HAP-1 (cell line): Measurements from ENCODE around the gene DAB2.

ENCODE experiments used
- DNase-seq, 2 experiments: peaks; one replicate each; pipeline ENCODE4 v3.0.0-alpha.2; 2016 to 2020; ENCODE audit warnings: low spot score in 2 of 2
- H3K27me3 ChIP-seq: fragments of 250-450 bp; sonication (Bioruptor Pico); 2 replicates; pipeline ENCODE4 v1.5.1; 2020; ENCODE audit warnings: low read depth, mild to moderate bottlenecking, moderate library complexity
- H3K36me3 ChIP-seq: fragments of 250-450 bp; sonication (Bioruptor Pico); replicated peaks from 2 replicates; pipeline ENCODE4 v1.5.1; 2020; ENCODE audit warnings: mild to moderate bottlenecking
- H3K4me1 ChIP-seq: fragments of 250-450 bp; sonication (Bioruptor Pico); 2 replicates; pipeline ENCODE4 v1.5.1; 2020; ENCODE audit warnings: mild to moderate bottlenecking
- H3K4me3 ChIP-seq: fragments of 250-450 bp; sonication (Bioruptor Pico); 2 replicates; pipeline ENCODE4 v1.5.1; 2020; ENCODE audit warnings: mild to moderate bottlenecking, moderate library complexity
- H3K9me3 ChIP-seq: fragments of 250-450 bp; sonication (Bioruptor Pico); 2 replicates; pipeline ENCODE4 v1.5.1; 2020; ENCODE audit warnings: mild to moderate bottlenecking, moderate library complexity
- in situ Hi-C: fragments of 300-500 bp; cut with MboI; formaldehyde crosslinking; loops from 3 replicates; pipeline ENCODE4 v1.14.3; 2020; ENCODE audit warnings: low sequenced_read_pairs, inconsistent platforms, mixed read lengths

DAB2 gene

GRCh38 chr5:39422728-39423285 is 2.0 kb downstream of the DAB2 start:
- Histone ChIP-seq H3K4me1 (peaks cover 22% of the 10 kb centered on the region), H3K9me3 (no peaks in the 10 kb centered on the region), H3K27me3 (no peaks in the 10 kb centered on the region), H3K36me3 (no peaks in the 10 kb centered on the region), H3K4me3 (no peak overlapping the region)
- no peak for DNase-seq
- in situ Hi-C loops, result no loop called here

- no peak overlapping the region for H3K4me3 ChIP-seq
- no peaks in the 10 kb centered on the region for H3K27me3 ChIP-seq
- peaks cover 17% of the 10 kb centered on the region for H3K4me1 ChIP-seq
- no peaks in the 10 kb centered on the region for H3K9me3 ChIP-seq
- no peaks in the 10 kb centered on the region for H3K36me3 ChIP-seq
- DNase-seq, result no peak
- in situ Hi-C loops, result no loop called here
These were observed 2.7 kb downstream of the DAB2 start for GRCh38 chr5:39422036-39422606.

- Histone ChIP-seq H3K4me1 (peaks cover 11% of the 10 kb centered on the region), H3K4me3 (no peak overlapping the region)
- in situ Hi-C loops, result no loop called here
These were observed 4.2 kb downstream of the DAB2 start for GRCh38 chr5:39420482-39421145.

DNA sequence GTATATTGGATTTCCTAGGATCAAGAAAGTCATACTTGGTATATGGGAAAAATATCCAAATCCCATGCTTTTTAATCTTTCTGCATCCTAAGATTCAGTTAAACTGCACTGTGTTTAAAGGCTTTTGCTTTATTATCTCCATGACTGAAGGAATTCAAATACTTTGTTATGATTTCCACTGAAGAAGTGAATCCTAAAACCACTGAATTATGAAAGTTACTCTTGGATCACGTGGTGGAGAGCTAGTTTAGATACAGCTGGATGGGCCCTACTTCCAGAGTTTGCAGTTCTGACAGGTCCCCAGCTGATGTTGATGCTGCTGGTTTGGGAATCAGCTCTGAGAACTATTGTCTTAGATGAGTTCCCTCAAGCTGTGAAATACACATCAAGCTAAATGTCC is 5.0 kb downstream of the DAB2 start:
- Histone ChIP-seq H3K4me3 (no peak overlapping the region), H3K9me3 (no peaks in the 10 kb centered on the region), H3K4me1 (peaks cover 10% of the 10 kb centered on the region), H3K27me3 (no peaks in the 10 kb centered on the region), H3K36me3 (no peaks in the 10 kb centered on the region)
- no peak for DNase-seq
- in situ Hi-C loops, result no loop called here

More at GRCh38 chr5:39420482-39421145, 4.2 kb downstream of the DAB2 start:
- H3K36me3 ChIP-seq, result no peaks in the 10 kb centered on the region
- no peaks in the 10 kb centered on the region for H3K9me3 ChIP-seq
- no peaks in the 10 kb centered on the region for H3K27me3 ChIP-seq
- no peak for DNase-seq

DNA sequence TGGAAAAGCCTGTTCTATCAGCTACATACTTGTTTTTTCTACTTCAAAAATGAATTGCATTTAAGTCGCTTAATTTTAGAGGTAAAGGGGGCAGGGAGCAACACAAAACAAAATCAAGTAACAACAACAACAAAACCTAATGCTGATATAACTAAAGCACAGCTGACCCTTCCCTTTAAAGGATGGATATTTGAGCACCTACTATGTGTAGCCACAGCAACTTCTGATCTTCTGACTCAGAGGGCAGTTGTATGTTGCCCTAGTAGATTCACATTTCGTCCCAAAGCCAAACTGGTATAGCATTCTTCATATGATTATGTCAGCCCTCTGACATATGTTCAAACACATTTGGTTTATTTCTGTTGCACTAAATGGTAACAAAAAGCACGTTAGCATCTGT is 6.8 kb downstream of the DAB2 start:
- Histone ChIP-seq H3K36me3 (no peaks in the 10 kb centered on the region), H3K9me3 (no peaks in the 10 kb centered on the region), H3K4me3 (no peak overlapping the region), H3K27me3 (no peaks in the 10 kb centered on the region), H3K4me1 (peaks cover 6% of the 10 kb centered on the region; the same call in 1 of the 2 replicates)
- in situ Hi-C loops, result no loop called here
- no peak for DNase-seq

- no peak for DNase-seq
- Histone ChIP-seq H3K36me3 (no peaks in the 10 kb centered on the region), H3K4me1 (peaks cover 6% of the 10 kb centered on the region; the same call in 1 of the 2 replicates), H3K9me3 (no peaks in the 10 kb centered on the region), H3K4me3 (no peak overlapping the region), H3K27me3 (no peaks in the 10 kb centered on the region; the same call in 1 of the 2 replicates)
- in situ Hi-C loops, result no loop called here
These were observed 9.6 kb downstream of the DAB2 start for GRCh38 chr5:39415201-39415600.

DNA sequence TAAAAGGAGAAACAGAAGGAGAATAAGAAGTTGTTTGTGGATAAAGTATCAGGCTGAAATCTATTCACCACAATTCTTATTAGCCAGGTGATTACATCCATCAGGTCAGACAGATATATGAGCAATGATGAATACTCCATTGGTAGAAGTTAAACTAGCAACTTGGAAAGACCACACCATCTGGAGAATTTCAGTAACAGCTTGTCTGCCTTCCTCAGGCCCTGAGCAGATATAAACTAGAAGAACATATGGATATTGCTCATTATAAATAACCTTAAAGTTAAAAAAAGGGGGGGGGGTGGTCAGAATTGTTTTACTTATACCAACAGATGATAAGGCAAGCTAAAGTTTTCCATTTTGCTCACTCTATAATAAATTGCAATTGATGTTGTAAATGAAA is 10.4 kb downstream of the DAB2 start:
- Histone ChIP-seq H3K27me3 (no peaks in the 10 kb centered on the region; the same call in 1 of the 2 replicates), H3K36me3 (no peaks in the 10 kb centered on the region), H3K4me1 (peaks cover 6% of the 10 kb centered on the region; the same call in 1 of the 2 replicates), H3K9me3 (no peaks in the 10 kb centered on the region), H3K4me3 (no peak overlapping the region)
- in situ Hi-C loops, result no loop called here
- DNase-seq, result no peak

DNA sequence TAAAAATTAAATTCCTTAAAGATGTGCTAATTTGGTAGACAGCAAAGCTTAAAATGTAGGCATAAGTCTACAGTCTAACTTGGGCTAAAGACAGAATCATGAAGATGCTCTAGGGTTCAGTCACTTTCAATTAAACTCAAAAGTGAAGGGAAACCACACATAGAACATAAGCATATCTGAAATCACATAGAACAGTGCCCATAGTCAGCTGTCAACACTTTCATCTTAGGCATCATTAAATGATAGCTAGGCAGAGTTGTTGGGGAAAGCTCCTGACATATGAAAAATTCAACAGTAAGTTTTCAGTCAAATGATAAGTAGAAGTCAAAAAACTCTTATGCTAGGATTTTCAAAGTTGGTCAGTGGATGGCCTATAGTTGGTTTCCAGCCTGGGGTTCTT is 11.0 kb downstream of the DAB2 start:
- in situ Hi-C loops, result no loop called here
- Histone ChIP-seq H3K9me3 (no peaks in the 10 kb centered on the region), H3K4me1 (peaks cover 6% of the 10 kb centered on the region; the same call in 1 of the 2 replicates), H3K36me3 (no peaks in the 10 kb centered on the region), H3K27me3 (no peaks in the 10 kb centered on the region; the same call in 1 of the 2 replicates), H3K4me3 (no peak overlapping the region)
- DNase-seq, result no peak

- H3K4me1 ChIP-seq, result peaks cover 6% of the 10 kb centered on the region; the same call in 1 of the 2 replicates
- H3K36me3 ChIP-seq, result no peaks in the 10 kb centered on the region
- H3K4me3 ChIP-seq, result no peak overlapping the region
- no peaks in the 10 kb centered on the region; the same call in 1 of the 2 replicates for H3K27me3 ChIP-seq
- in situ Hi-C loops, result no loop called here
- DNase-seq, result no peak
- H3K9me3 ChIP-seq, result no peaks in the 10 kb centered on the region
These were observed 11.9 kb downstream of the DAB2 start for GRCh38 chr5:39412721-39413394.

GRCh38 chr5:39411985-39412384 is 12.8 kb downstream of the DAB2 start:
- Histone ChIP-seq H3K36me3 (no peaks in the 10 kb centered on the region), H3K4me1 (peaks cover 6% of the 10 kb centered on the region; the same call in 1 of the 2 replicates), H3K9me3 (no peaks in the 10 kb centered on the region), H3K27me3 (no peaks in the 10 kb centered on the region; the same call in 1 of the 2 replicates), H3K4me3 (no peak overlapping the region)
- no peak for DNase-seq
- in situ Hi-C loops, result no loop called here

- peaks cover 6% of the 10 kb centered on the region; the same call in 1 of the 2 replicates for H3K4me1 ChIP-seq
- no peak for DNase-seq
These were observed 13.7 kb downstream of the DAB2 start for GRCh38 chr5:39411061-39411460.

GRCh38 chr5:39409033-39409432 is 15.7 kb downstream of the DAB2 start:
- no peaks in the 10 kb centered on the region for H3K9me3 ChIP-seq
- in situ Hi-C loops, result no loop called here

More at GRCh38 chr5:39411061-39411460, 13.7 kb downstream of the DAB2 start:
- in situ Hi-C loops, result no loop called here
- Histone ChIP-seq H3K36me3 (no peaks in the 10 kb centered on the region), H3K4me3 (no peak overlapping the region), H3K9me3 (no peaks in the 10 kb centered on the region), H3K27me3 (no peaks in the 10 kb centered on the region; the same call in 1 of the 2 replicates)

DNA sequence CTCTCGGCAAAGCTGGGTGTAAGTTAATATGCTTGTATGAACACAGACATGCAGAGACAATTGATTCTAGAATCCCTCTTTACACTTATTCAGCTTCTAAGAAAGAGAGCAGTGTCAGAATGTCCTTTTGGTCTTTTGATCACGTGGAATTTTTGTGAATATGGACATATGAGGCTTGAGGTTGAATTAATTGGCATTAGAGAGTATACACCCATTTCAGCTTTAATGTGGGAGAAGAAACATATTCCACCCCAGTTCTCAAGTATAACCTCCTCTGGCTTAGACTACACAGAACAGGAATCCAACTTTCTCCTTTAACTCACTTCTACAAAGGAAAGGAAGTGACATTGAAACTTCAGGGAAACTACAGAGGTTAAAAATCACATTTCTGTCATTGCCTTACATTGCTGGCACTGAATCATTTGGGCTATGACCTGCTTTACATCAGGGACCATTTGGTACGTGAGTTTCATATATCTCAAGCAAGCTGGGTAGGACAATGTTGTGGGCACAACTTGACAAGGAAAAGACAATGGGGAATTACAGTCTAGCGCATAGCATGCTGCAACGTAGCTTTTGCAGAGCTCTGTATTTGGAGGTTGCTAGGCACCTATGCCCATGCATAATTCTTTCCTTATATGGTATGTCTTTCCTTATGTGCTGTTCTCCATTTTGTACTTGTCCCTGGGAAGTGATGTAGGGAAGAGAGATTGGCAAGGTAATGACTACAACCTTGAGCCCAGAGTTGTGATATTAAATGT is 19.5 kb downstream of the DAB2 start:
- Histone ChIP-seq H3K4me1 (0 out of 2 replicates have a peak, but pooled peaks cover 2% of the 10 kb centered on the region), H3K9me3 (no peaks in the 10 kb centered on the region), H3K27me3 (no peaks in the 10 kb centered on the region), H3K36me3 (no peaks in the 10 kb centered on the region), H3K4me3 (no peak overlapping the region)
- no peak for DNase-seq
- in situ Hi-C loops, result no loop called here

More at GRCh38 chr5:39409033-39409432, 15.7 kb downstream of the DAB2 start:
- H3K4me1 ChIP-seq, result peaks cover 3% of the 10 kb centered on the region; the same call in 1 of the 2 replicates
- no peak overlapping the region for H3K4me3 ChIP-seq
- H3K36me3 ChIP-seq, result no peaks in the 10 kb centered on the region
- no peaks in the 10 kb centered on the region; the same call in 1 of the 2 replicates for H3K27me3 ChIP-seq
- DNase-seq, result no peak
